HepG2 (cell line): Measurements from ENCODE around the gene CYB5D1. TPM values are rescaled to one million over a fixed set of nuclear protein-coding genes. Genes with fewer than 3 reads are reported as not detected.

Experiments used
- ESRRA ChIP-seq: sonication (generic); formaldehyde crosslinking; IDR thresholded peaks from 2 replicates; pipeline ENCODE4 v1.5.1; 2020; ENCODE audit warnings: mild to moderate bottlenecking, low read depth, missing genetic modification reagents
- FOXC1 ChIP-seq: sonication (generic); formaldehyde crosslinking; IDR thresholded peaks from 2 replicates; pipeline ENCODE4 v1.8.0; 2022; ENCODE audit warnings: mild to moderate bottlenecking, missing genetic modification reagents, borderline replicate concordance
- HOXA9 ChIP-seq: sonication (generic); formaldehyde crosslinking; IDR thresholded peaks from 2 replicates; pipeline ENCODE4 v1.8.1; 2022; ENCODE audit warnings: missing genetic modification reagents, mild to moderate bottlenecking, moderate library complexity, borderline replicate concordance
- IRX3 ChIP-seq: sonication (generic); formaldehyde crosslinking; IDR thresholded peaks from 2 replicates; pipeline ENCODE4 v1.8.1; 2023; ENCODE audit warnings: mild to moderate bottlenecking, low read depth, missing genetic modification reagents, borderline replicate concordance
- PLRG1 ChIP-seq: fragments of 450-650 bp; conservative IDR thresholded peaks from 2 replicates; pipeline ENCODE4 v1.6.1; 2016
- SETDB1 ChIP-seq: sonication (generic); formaldehyde crosslinking; IDR thresholded peaks from 2 replicates; pipeline ENCODE4 v1.5.1; 2020; ENCODE audit warnings: missing genetic modification reagents, mild to moderate bottlenecking, borderline replicate concordance
- SUZ12 ChIP-seq: fragments of 150-350 bp; IDR thresholded peaks from 2 replicates; pipeline ENCODE4 v1.6.1; 2014; ENCODE audit warnings: low read depth, low read length
- ZBTB42 ChIP-seq: sonication (generic); formaldehyde crosslinking; IDR thresholded peaks from 2 replicates; pipeline ENCODE4 v1.5.0; 2020; ENCODE audit warnings: mild to moderate bottlenecking, missing genetic modification reagents
- ZFP82 ChIP-seq: sonication (generic); formaldehyde crosslinking; IDR thresholded peaks from 2 replicates; pipeline ENCODE4 v1.5.1; 2020; ENCODE audit warnings: mild to moderate bottlenecking, missing genetic modification reagents, borderline replicate concordance
- ZNF329 ChIP-seq: sonication (generic); formaldehyde crosslinking; IDR thresholded peaks from 2 replicates; pipeline ENCODE4 v1.9.0; 2021; ENCODE audit warnings: low read depth, mild to moderate bottlenecking, missing genetic modification reagents
- ZNF660 ChIP-seq: sonication (generic); formaldehyde crosslinking; IDR thresholded peaks from 2 replicates; pipeline ENCODE4 v1.5.1; 2020; ENCODE audit warnings: mild to moderate bottlenecking, low read depth, missing genetic modification reagents, borderline replicate concordance
- polyA plus RNA-seq, 8 experiments: library from polyadenylated mRNA; depleted of rRNA in 3 of 8; stranded (reverse) in 7 of 8; unstranded in 1 of 8; fragments of >200 nt; fragmentation: Illumina TruSeq in 4 of 8; extraction: Trizol in 4 of 8; gene quantifications; 2 replicates each; pipeline versions ENCODE4 v1.2.1 to v1.2.3, GENCODE V29; 2011 to 2016; ENCODE audit warnings: low read depth in 4 of 8, missing spikeins in 1 of 8, mixed read lengths in 1 of 8; ENCODE audit not compliant: insufficient read depth in 1 of 8
- total RNA-seq, 5 experiments: library from RNA; depleted of rRNA; stranded (reverse); fragments of >200 nt; fragmentation: Illumina TruSeq; extraction: Trizol; gene quantifications; 2 replicates each; pipeline ENCODE4 v1.2.3, GENCODE V29; 2016; ENCODE audit warnings: low read depth in 1 of 5
- TF ChIP-seq, protein P1 (sequence below): sonication (generic); formaldehyde crosslinking; IDR thresholded peaks from 2 replicates; pipeline ENCODE4 v1.5.0; 2020; ENCODE audit warnings: mild to moderate bottlenecking, missing genetic modification reagents
- TF ChIP-seq, protein P2 (sequence below): sonication (generic); formaldehyde crosslinking; IDR thresholded peaks from 2 replicates; pipeline ENCODE4 v1.4.0; 2020; ENCODE audit warnings: missing genetic modification reagents; ENCODE audit errors: not compliant biosample characterization
- TF ChIP-seq, protein P3 (sequence below): IDR thresholded peaks from 2 replicates; pipeline ENCODE4 v1.6.1; 2016; ENCODE audit warnings: low read depth, missing genetic modification reagents, missing compliant biosample characterization
- TF ChIP-seq, protein P4 (sequence below): sonication (generic); formaldehyde crosslinking; IDR thresholded peaks from 2 replicates; pipeline ENCODE4 v1.5.0; 2020; ENCODE audit warnings: mild to moderate bottlenecking, missing genetic modification reagents

Gene CYB5D1
- total and polyA plus RNA-seq, 2 of the 13 experiments (the other 11 are each of a cell fraction or from before 2014, with no cell fraction given) = 8.9 to 17.0 TPM

DNA sequence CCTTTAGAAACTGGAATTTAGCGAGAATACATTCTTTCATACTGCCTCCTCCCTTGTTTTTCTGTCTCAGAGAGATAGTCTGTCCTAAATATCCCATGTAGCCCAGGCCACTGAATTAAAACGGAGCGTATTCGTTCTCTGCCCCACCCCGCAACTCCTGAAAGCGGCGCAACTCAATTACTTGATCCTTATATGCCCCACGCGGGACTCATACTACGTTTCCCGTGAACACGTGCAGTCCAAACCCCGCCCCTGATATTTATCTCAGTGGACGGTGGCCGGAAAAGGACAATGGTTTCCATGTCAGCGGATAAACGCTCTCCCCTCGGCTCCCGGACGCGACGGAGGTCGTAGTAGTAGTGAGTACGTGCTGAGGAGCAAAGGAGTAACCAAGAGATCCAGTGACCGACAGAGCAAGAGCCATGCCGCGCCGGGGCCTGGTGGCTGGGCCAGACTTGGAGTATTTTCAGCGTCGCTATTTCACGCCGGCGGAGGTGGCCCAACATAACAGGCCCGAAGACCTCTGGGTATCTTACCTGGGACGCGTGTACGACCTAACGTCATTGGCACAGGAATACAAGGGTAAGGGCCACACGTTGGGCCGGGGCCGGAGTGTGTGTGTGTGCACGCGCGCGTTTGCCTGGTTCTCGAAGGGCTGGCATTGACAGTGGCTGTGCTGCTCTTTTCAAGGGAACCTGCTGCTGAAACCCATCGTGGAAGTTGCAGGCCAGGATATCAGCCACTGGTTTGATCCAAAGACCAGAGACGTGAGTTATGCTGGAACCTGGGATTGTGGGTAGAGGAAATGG lies at the start of gene CYB5D1 (continued):
- TF ChIP-seq FOXC1 (CRISPR knock-in tag) (0 out of 2 replicates have a peak, but pooled peaks have one; percentile 24), SETDB1 (CRISPR knock-in tag) (no peak), HOXA9 (CRISPR knock-in tag) (no peak), ZFP82 (CRISPR knock-in tag) (no peak), SUZ12 (no peak), ZNF660 (CRISPR knock-in tag) (no peak), IRX3 (CRISPR knock-in tag) (no peak), PLRG1 (no peak), ESRRA (no peak), ZNF329 (CRISPR knock-in tag) (no peak), ZBTB42 (CRISPR knock-in tag) (no peak)
- TF ChIP-seq, protein P1, sequence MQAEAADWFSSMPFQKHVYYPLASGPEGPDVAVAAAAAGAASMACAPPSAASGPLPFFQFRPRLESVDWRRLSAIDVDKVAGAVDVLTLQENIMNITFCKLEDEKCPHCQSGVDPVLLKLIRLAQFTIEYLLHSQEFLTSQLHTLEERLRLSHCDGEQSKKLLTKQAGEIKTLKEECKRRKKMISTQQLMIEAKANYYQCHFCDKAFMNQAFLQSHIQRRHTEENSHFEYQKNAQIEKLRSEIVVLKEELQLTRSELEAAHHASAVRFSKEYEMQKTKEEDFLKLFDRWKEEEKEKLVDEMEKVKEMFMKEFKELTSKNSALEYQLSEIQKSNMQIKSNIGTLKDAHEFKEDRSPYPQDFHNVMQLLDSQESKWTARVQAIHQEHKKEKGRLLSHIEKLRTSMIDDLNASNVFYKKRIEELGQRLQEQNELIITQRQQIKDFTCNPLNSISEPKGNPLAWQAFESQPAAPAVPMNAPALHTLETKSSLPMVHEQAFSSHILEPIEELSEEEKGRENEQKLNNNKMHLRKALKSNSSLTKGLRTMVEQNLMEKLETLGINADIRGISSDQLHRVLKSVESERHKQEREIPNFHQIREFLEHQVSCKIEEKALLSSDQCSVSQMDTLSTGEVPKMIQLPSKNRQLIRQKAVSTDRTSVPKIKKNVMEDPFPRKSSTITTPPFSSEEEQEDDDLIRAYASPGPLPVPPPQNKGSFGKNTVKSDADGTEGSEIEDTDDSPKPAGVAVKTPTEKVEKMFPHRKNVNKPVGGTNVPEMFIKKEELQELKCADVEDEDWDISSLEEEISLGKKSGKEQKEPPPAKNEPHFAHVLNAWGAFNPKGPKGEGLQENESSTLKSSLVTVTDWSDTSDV = no peak
- TF ChIP-seq, protein P2, sequence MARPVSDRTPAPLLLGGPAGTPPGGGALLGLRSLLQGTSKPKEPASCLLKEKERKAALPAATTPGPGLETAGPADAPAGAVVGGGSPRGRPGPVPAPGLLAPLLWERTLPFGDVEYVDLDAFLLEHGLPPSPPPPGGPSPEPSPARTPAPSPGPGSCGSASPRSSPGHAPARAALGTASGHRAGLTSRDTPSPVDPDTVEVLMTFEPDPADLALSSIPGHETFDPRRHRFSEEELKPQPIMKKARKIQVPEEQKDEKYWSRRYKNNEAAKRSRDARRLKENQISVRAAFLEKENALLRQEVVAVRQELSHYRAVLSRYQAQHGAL (CRISPR knock-in tag) = no peak
- TF ChIP-seq, protein P3, sequence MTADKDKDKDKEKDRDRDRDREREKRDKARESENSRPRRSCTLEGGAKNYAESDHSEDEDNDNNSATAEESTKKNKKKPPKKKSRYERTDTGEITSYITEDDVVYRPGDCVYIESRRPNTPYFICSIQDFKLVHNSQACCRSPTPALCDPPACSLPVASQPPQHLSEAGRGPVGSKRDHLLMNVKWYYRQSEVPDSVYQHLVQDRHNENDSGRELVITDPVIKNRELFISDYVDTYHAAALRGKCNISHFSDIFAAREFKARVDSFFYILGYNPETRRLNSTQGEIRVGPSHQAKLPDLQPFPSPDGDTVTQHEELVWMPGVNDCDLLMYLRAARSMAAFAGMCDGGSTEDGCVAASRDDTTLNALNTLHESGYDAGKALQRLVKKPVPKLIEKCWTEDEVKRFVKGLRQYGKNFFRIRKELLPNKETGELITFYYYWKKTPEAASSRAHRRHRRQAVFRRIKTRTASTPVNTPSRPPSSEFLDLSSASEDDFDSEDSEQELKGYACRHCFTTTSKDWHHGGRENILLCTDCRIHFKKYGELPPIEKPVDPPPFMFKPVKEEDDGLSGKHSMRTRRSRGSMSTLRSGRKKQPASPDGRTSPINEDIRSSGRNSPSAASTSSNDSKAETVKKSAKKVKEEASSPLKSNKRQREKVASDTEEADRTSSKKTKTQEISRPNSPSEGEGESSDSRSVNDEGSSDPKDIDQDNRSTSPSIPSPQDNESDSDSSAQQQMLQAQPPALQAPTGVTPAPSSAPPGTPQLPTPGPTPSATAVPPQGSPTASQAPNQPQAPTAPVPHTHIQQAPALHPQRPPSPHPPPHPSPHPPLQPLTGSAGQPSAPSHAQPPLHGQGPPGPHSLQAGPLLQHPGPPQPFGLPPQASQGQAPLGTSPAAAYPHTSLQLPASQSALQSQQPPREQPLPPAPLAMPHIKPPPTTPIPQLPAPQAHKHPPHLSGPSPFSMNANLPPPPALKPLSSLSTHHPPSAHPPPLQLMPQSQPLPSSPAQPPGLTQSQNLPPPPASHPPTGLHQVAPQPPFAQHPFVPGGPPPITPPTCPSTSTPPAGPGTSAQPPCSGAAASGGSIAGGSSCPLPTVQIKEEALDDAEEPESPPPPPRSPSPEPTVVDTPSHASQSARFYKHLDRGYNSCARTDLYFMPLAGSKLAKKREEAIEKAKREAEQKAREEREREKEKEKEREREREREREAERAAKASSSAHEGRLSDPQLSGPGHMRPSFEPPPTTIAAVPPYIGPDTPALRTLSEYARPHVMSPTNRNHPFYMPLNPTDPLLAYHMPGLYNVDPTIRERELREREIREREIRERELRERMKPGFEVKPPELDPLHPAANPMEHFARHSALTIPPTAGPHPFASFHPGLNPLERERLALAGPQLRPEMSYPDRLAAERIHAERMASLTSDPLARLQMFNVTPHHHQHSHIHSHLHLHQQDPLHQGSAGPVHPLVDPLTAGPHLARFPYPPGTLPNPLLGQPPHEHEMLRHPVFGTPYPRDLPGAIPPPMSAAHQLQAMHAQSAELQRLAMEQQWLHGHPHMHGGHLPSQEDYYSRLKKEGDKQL (CRISPR knock-in tag) = no peak
- TF ChIP-seq, protein P4, sequence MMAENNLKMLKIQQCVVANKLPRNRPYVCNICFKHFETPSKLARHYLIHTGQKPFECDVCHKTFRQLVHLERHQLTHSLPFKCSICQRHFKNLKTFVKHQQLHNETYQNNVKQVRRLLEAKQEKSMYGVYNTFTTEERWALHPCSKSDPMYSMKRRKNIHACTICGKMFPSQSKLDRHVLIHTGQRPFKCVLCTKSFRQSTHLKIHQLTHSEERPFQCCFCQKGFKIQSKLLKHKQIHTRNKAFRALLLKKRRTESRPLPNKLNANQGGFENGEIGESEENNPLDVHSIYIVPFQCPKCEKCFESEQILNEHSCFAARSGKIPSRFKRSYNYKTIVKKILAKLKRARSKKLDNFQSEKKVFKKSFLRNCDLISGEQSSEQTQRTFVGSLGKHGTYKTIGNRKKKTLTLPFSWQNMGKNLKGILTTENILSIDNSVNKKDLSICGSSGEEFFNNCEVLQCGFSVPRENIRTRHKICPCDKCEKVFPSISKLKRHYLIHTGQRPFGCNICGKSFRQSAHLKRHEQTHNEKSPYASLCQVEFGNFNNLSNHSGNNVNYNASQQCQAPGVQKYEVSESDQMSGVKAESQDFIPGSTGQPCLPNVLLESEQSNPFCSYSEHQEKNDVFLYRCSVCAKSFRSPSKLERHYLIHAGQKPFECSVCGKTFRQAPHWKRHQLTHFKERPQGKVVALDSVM (CRISPR knock-in tag) = no peak
